MM.1S (cell line): ENCODE results near the gene MYL1.

Experiments used
- DNase-seq: peaks from one replicate; pipeline ENCODE4 v3.0.0-alpha.2; 2015
- H2AFZ ChIP-seq: fragments of 300-600 bp; sonication (generic); 2 replicates; pipeline ENCODE4 v1.6.0; 2016; ENCODE audit warnings: antibody characterized with exemption, low read length
- H3F3A ChIP-seq: fragments of 300-600 bp; sonication (generic); 2 replicates; pipeline ENCODE4 v1.6.1; 2016; ENCODE audit warnings: mild to moderate bottlenecking, antibody characterized with exemption, low read length, moderate library complexity, mixed read lengths; ENCODE audit not compliant: insufficient read depth
- H3K27ac ChIP-seq: fragments of 300-600 bp; sonication (generic); 2 replicates; pipeline ENCODE4 v1.5.1; 2016; ENCODE audit warnings: mild to moderate bottlenecking, low read length
- H3K27me3 ChIP-seq: fragments of 300-600 bp; sonication (generic); replicated peaks from 2 replicates; pipeline ENCODE4 v1.6.0; 2016; ENCODE audit warnings: low read length; ENCODE audit not compliant: insufficient read depth
- H3K36me3 ChIP-seq: fragments of 300-600 bp; sonication (generic); replicated peaks from 2 replicates; pipeline ENCODE4 v1.6.1; 2016; ENCODE audit warnings: mild to moderate bottlenecking, low read length, mixed read lengths; ENCODE audit not compliant: insufficient read depth
- H3K4me1 ChIP-seq: fragments of 300-600 bp; sonication (generic); 2 replicates; pipeline ENCODE4 v1.6.1; 2016; ENCODE audit warnings: low read length, mixed read lengths
- H3K4me2 ChIP-seq: fragments of 300-600 bp; sonication (generic); 2 replicates; pipeline ENCODE4 v1.6.0; 2016; ENCODE audit warnings: low read depth, low read length
- H3K4me3 ChIP-seq: fragments of 300-600 bp; sonication (generic); 2 replicates; pipeline ENCODE4 v1.5.1; 2016; ENCODE audit warnings: low read length, mixed read lengths
- H3K79me2 ChIP-seq: fragments of 300-600 bp; sonication (generic); 2 replicates; pipeline ENCODE4 v1.6.1; 2016; ENCODE audit warnings: mixed run types, low read length, mixed read lengths
- H3K9ac ChIP-seq: fragments of 300-600 bp; sonication (generic); 2 replicates; pipeline ENCODE4 v1.6.1; 2016; ENCODE audit warnings: low read length, mixed read lengths
- H3K9me2 ChIP-seq: fragments of 300-600 bp; sonication (generic); replicated peaks from 2 replicates; pipeline ENCODE4 v1.6.1; 2016; ENCODE audit warnings: mild to moderate bottlenecking, low read length, mixed read lengths; ENCODE audit not compliant: insufficient read depth
- H3K9me3 ChIP-seq: fragments of 300-600 bp; sonication (generic); replicated peaks from 2 replicates; pipeline ENCODE4 v1.6.1; 2016; ENCODE audit warnings: mild to moderate bottlenecking, low read length, mixed read lengths; ENCODE audit not compliant: insufficient read depth
- H4K20me1 ChIP-seq: fragments of 300-600 bp; sonication (generic); 2 replicates; pipeline ENCODE4 v1.6.1; 2016; ENCODE audit warnings: mild to moderate bottlenecking, low read length, moderate library complexity, mixed read lengths; ENCODE audit not compliant: insufficient read depth
- CTCF ChIP-seq: fragments of 300-600 bp; sonication (generic); IDR thresholded peaks from 2 replicates; pipeline ENCODE4 v1.5.1; 2016; ENCODE audit warnings: antibody characterized with exemption, low read length, mixed read lengths
- EZH2 ChIP-seq: fragments of 300-600 bp; sonication (generic); optimal IDR thresholded peaks from 2 replicates; pipeline ENCODE3; 2017; ENCODE audit warnings: low read depth, mild to moderate bottlenecking, antibody characterized with exemption, low read length, mixed read lengths
- EZH2phosphoT487 ChIP-seq: fragments of 300-600 bp; sonication (generic); IDR thresholded peaks from 2 replicates; pipeline ENCODE4 v1.6.1; 2018; ENCODE audit warnings: antibody characterized with exemption, low read length

The MYL1 gene

GRCh38 chr2:210324906-210325305 lies 9.9 kb upstream of the MYL1 start:
- H3K9me3 ChIP-seq: no peaks in the 10 kb centered on the region
- no peaks in the 10 kb centered on the region for H3K79me2 ChIP-seq
- H3K9ac ChIP-seq: no peak overlapping the region
- no peaks in the 10 kb centered on the region for H3K36me3 ChIP-seq
- no peaks in the 10 kb centered on the region for H3F3A ChIP-seq
- TF ChIP-seq EZH2phosphoT487 (no peak), EZH2 (no peak), CTCF (no peak)
- no peaks in the 10 kb centered on the region for H3K9me2 ChIP-seq
- H3K4me3 ChIP-seq: no peak overlapping the region
- no peaks in the 10 kb centered on the region for H3K27me3 ChIP-seq
- no peak for DNase-seq
- H3K4me2 ChIP-seq: no peak overlapping the region
- no peak overlapping the region for H2AFZ ChIP-seq
- H3K4me1 ChIP-seq: no peaks in the 10 kb centered on the region
- no peaks in the 10 kb centered on the region for H4K20me1 ChIP-seq
- H3K27ac ChIP-seq: no peak overlapping the region

- Histone ChIP-seq H3K9me3 (no peaks in the 10 kb centered on the region), H3K27me3 (no peaks in the 10 kb centered on the region), H3K79me2 (no peaks in the 10 kb centered on the region), H3K4me3 (no peak overlapping the region), H3F3A (no peaks in the 10 kb centered on the region), H3K9ac (no peak overlapping the region), H3K27ac (no peak overlapping the region), H3K9me2 (no peaks in the 10 kb centered on the region), H4K20me1 (no peaks in the 10 kb centered on the region), H3K4me2 (no peak overlapping the region), H2AFZ (no peak overlapping the region), H3K4me1 (no peaks in the 10 kb centered on the region), H3K36me3 (no peaks in the 10 kb centered on the region)
- TF ChIP-seq EZH2phosphoT487 (no peak), CTCF (no peak), EZH2 (no peak)
- DNase-seq: no peak
Measured at GRCh38 chr2:210324458-210324857, 9.5 kb upstream of the MYL1 start.

GRCh38 chr2:210323003-210323402 lies 8.0 kb upstream of the MYL1 start:
- H3K27ac ChIP-seq: no peak overlapping the region
- TF ChIP-seq EZH2 (no peak), CTCF (no peak), EZH2phosphoT487 (no peak)
- H3F3A ChIP-seq: no peaks in the 10 kb centered on the region
- H3K27me3 ChIP-seq: no peaks in the 10 kb centered on the region
- no peaks in the 10 kb centered on the region for H3K9me2 ChIP-seq
- no peak for DNase-seq
- H2AFZ ChIP-seq: no peak overlapping the region
- no peak overlapping the region for H3K4me2 ChIP-seq
- no peaks in the 10 kb centered on the region for H3K36me3 ChIP-seq
- H4K20me1 ChIP-seq: no peaks in the 10 kb centered on the region
- no peaks in the 10 kb centered on the region for H3K4me1 ChIP-seq
- H3K79me2 ChIP-seq: no peaks in the 10 kb centered on the region
- H3K4me3 ChIP-seq: no peak overlapping the region
- H3K9me3 ChIP-seq: no peaks in the 10 kb centered on the region
- H3K9ac ChIP-seq: no peak overlapping the region
